Endothelial cell of umbilical vein (primary cell): ENCODE measurements around the gene ZIM2.

ENCODE experiments used
- EZH2 ChIP-seq: IDR thresholded peaks from 2 replicates; pipeline ENCODE4 v1.6.1; 2012; ENCODE audit warnings: borderline replicate concordance, low read depth, mild to moderate bottlenecking, moderate library complexity, low read length, inconsistent platforms; ENCODE audit not compliant: severe bottlenecking
- FOS ChIP-seq: IDR thresholded peaks from 2 replicates; pipeline ENCODE4 v1.6.1; 2011; ENCODE audit warnings: mild to moderate bottlenecking, low read length, moderate library complexity, borderline replicate concordance; ENCODE audit not compliant: insufficient read depth
- GATA2 ChIP-seq: IDR thresholded peaks from 2 replicates; pipeline ENCODE4 v1.7.0; 2011; ENCODE audit warnings: low read depth, mild to moderate bottlenecking, moderate library complexity, mixed read lengths, low read length; ENCODE audit not compliant: insufficient read length, insufficient read depth
- JUN ChIP-seq: IDR thresholded peaks from 2 replicates; pipeline ENCODE4 v1.6.1; 2011; ENCODE audit warnings: borderline replicate concordance, low read depth; ENCODE audit not compliant: insufficient read length, insufficient read depth
- MYC ChIP-seq: IDR thresholded peaks from one replicate; pipeline ENCODE4 v1.6.1; 2011; ENCODE audit warnings: mild to moderate bottlenecking, low read depth, low read length
- POLR2A ChIP-seq: IDR thresholded peaks from 2 replicates; pipeline ENCODE4 v1.6.1; 2012; ENCODE audit warnings: low read depth, mild to moderate bottlenecking, control low read depth, low read length
- POLR2AphosphoS5 ChIP-seq: IDR thresholded peaks from 2 replicates; pipeline ENCODE4 v1.6.1; 2012; ENCODE audit warnings: low read depth, mild to moderate bottlenecking, control low read depth, low read length, moderate library complexity; ENCODE audit not compliant: insufficient read depth
- TF ChIP-seq, protein P1 (sequence below), 2 donors: IDR thresholded peaks; 1 replicate in 1 of 2; 2 replicates in 1 of 2; pipeline ENCODE4 v1.5.1; 2011; ENCODE audit warnings: low read length in 2 of 2, mild to moderate bottlenecking in 2 of 2, moderate library complexity in 2 of 2, control low read depth in 1 of 2, inconsistent platforms in 1 of 2, low read depth in 1 of 2; ENCODE audit not compliant: insufficient read depth in 1 of 2; ENCODE audit errors: extremely low read depth in 1 of 2
- TF ChIP-seq, protein P2 (sequence below): IDR thresholded peaks from 2 replicates; pipeline ENCODE4 v1.6.1; 2011; ENCODE audit not compliant: insufficient read depth, insufficient read length

DNA sequence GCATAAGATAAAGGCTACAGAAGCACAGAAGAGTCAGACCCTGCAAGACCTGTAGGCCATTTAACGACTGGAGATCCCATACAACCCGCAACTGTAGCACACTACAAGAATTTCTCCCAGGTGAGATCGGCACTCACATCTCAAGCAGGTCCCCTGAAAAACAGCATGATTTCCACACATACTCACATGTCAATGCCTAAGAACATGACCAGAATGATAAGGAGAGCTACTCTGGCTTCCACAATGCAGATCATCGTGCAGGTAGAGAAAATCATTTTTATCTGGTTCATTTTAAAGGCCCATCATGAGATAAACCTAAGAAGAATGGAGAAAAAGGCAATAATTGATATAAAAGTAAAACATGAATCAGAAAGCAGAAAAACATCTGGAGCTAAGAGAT lies 17.5 kb upstream of the ZIM2 start:
- TF ChIP-seq, protein P1, sequence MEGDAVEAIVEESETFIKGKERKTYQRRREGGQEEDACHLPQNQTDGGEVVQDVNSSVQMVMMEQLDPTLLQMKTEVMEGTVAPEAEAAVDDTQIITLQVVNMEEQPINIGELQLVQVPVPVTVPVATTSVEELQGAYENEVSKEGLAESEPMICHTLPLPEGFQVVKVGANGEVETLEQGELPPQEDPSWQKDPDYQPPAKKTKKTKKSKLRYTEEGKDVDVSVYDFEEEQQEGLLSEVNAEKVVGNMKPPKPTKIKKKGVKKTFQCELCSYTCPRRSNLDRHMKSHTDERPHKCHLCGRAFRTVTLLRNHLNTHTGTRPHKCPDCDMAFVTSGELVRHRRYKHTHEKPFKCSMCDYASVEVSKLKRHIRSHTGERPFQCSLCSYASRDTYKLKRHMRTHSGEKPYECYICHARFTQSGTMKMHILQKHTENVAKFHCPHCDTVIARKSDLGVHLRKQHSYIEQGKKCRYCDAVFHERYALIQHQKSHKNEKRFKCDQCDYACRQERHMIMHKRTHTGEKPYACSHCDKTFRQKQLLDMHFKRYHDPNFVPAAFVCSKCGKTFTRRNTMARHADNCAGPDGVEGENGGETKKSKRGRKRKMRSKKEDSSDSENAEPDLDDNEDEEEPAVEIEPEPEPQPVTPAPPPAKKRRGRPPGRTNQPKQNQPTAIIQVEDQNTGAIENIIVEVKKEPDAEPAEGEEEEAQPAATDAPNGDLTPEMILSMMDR (IDR thresholded peaks at IDR 0.05; ENCODE audit: extremely low read depth in 1 of 2, insufficient read depth in 1 of 2, low read depth in 1 of 2, low read length in 2 of 2): no peak
- TF ChIP-seq POLR2AphosphoS5 (no peak), EZH2 (no peak), JUN (no peak), POLR2A (no peak), MYC (no peak), GATA2 (no peak), FOS (no peak)
- TF ChIP-seq, protein P2, sequence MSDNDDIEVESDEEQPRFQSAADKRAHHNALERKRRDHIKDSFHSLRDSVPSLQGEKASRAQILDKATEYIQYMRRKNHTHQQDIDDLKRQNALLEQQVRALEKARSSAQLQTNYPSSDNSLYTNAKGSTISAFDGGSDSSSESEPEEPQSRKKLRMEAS: no peak
